KMS-11 (cell line): Measurements from ENCODE around the gene DTNB.

Source experiments
- H2AFZ ChIP-seq: fragments of 200-600 bp; sonication (generic); 2 replicates; pipeline ENCODE4 v1.6.1; 2016; ENCODE audit warnings: antibody characterized with exemption, mixed run types, low read depth
- H3K27ac ChIP-seq: fragments of 200-600 bp; sonication (generic); 2 replicates; pipeline ENCODE4 v1.6.1; 2016; ENCODE audit warnings: mild to moderate bottlenecking, mixed run types
- H3K27me3 ChIP-seq: fragments of 200-600 bp; sonication (generic); 2 replicates; pipeline ENCODE4 v1.6.1; 2017; ENCODE audit warnings: mild to moderate bottlenecking, low read depth, mixed run types, moderate library complexity; ENCODE audit not compliant: insufficient read depth
- H3K36me3 ChIP-seq: fragments of 200-600 bp; sonication (generic); 2 replicates; pipeline ENCODE4 v1.6.1; 2017; ENCODE audit warnings: mild to moderate bottlenecking, mixed run types; ENCODE audit not compliant: insufficient read depth
- H3K4me1 ChIP-seq: fragments of 200-600 bp; sonication (generic); 2 replicates; pipeline ENCODE4 v1.6.1; 2016; ENCODE audit warnings: mild to moderate bottlenecking, low read depth, mixed run types; ENCODE audit not compliant: poor library complexity, severe bottlenecking
- H3K4me2 ChIP-seq: fragments of 200-600 bp; sonication (generic); 2 replicates; pipeline ENCODE4 v1.7.0; 2016; ENCODE audit warnings: mild to moderate bottlenecking, mixed run types
- H3K4me3 ChIP-seq: fragments of 200-600 bp; sonication (generic); IDR thresholded peaks from 2 replicates; pipeline ENCODE4 v1.6.1; 2017; ENCODE audit warnings: low read depth, low read length, mixed read lengths; ENCODE audit not compliant: insufficient read depth
- H3K79me2 ChIP-seq: fragments of 200-600 bp; sonication (generic); 2 replicates; pipeline ENCODE4 v1.6.1; 2016; ENCODE audit warnings: low read depth, mixed run types; ENCODE audit not compliant: insufficient read depth
- H3K9ac ChIP-seq: fragments of 200-600 bp; sonication (generic); 2 replicates; pipeline ENCODE4 v1.6.1; 2016; ENCODE audit warnings: mild to moderate bottlenecking, mixed run types
- H4K20me1 ChIP-seq: fragments of 200-600 bp; sonication (generic); 2 replicates; pipeline ENCODE4 v1.6.1; 2016; ENCODE audit warnings: mild to moderate bottlenecking, mixed run types; ENCODE audit not compliant: insufficient read depth
- TF ChIP-seq, protein P1 (sequence below): fragments of 200-600 bp; sonication (generic); conservative IDR thresholded peaks from 2 replicates; pipeline ENCODE4 v1.6.1; 2017; ENCODE audit warnings: low read depth, mild to moderate bottlenecking, antibody characterized with exemption, low read length, moderate library complexity, mixed read lengths

The DTNB gene

DNA sequence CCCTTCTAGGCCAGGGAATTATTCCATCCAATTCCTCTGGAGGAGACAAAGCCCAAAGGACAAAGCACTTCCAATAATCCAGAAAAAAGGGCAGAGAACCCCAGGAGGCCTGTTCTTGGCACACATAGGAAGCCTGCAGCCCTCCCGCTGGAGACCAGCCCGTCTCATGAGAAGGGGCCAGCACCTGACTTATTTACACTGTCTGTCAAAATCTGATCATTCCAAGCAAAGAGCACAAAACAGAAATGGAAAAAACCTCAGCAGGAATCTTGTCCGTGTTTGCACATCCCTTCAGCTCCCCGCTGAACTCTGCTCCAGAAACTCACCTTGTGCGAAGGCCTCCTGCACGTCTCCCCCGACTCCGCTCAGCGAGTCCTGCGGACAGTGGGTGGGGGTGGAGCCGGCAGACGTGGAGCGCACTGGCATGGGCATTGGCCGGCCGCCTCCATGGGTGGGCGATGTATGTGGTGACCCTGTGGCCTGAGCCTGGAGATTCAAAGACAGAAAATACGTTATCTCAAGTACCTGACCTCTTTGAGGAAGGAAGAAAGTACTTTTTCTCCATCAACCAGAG lies 285.4 kb downstream of the DTNB start:
- no peak overlapping the region for H3K4me3 ChIP-seq
- TF ChIP-seq, protein P1, sequence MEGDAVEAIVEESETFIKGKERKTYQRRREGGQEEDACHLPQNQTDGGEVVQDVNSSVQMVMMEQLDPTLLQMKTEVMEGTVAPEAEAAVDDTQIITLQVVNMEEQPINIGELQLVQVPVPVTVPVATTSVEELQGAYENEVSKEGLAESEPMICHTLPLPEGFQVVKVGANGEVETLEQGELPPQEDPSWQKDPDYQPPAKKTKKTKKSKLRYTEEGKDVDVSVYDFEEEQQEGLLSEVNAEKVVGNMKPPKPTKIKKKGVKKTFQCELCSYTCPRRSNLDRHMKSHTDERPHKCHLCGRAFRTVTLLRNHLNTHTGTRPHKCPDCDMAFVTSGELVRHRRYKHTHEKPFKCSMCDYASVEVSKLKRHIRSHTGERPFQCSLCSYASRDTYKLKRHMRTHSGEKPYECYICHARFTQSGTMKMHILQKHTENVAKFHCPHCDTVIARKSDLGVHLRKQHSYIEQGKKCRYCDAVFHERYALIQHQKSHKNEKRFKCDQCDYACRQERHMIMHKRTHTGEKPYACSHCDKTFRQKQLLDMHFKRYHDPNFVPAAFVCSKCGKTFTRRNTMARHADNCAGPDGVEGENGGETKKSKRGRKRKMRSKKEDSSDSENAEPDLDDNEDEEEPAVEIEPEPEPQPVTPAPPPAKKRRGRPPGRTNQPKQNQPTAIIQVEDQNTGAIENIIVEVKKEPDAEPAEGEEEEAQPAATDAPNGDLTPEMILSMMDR = no peak
- H3K36me3 ChIP-seq = no peaks in the 10 kb centered on the region
- no peaks in the 10 kb centered on the region for H3K79me2 ChIP-seq
- no peaks in the 10 kb centered on the region for H3K4me1 ChIP-seq
- no peak overlapping the region for H3K9ac ChIP-seq
- H3K27me3 ChIP-seq = no peaks in the 10 kb centered on the region
- no peaks in the 10 kb centered on the region for H4K20me1 ChIP-seq
- H2AFZ ChIP-seq = no peak overlapping the region
- no peak overlapping the region for H3K27ac ChIP-seq
- no peak overlapping the region for H3K4me2 ChIP-seq

DNA sequence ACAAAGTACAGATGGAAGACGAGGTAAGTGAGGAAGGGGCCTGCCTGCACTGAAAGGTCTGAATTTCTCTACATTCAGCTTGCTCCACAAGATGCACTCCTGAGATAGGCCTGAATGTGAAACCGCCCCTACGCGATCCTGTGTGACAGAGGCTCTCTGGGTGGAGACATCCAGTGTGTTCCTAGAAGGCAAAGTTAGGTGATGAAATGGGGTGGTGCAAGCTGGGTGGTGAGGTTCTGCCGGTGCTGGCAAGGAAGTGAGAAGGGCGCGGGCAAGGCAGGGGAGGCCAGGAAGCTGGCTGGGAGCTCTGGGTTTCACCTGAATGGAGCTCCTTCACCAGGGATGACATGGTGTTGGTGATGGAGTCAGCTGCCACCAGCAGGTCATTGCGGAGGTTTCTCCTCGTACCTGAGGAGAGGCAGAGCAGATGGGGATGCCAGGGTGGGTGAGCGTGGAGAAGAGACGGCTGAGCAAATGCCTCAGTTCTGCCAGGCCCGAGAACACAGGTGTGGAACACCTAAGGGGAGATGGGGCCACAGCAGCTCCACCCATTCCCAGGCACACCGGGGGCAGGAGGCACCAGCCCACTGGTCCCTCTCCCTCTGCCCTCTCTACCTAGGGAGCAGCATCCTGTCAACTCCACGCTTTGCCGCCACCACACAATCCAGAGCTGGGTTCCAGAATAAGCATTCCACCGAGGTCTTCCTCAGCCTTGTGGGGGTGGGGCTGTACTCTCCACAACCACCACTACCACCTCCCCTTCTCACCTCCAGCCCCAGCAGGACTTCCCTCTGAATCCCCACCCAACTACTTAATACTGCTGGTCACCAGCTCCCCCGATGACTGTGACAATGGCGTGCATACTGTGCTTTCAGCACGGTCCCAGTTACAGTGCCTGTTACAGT lies 286.2 kb downstream of the DTNB start:
- Histone ChIP-seq H3K4me1 (no peaks in the 10 kb centered on the region), H3K27me3 (no peaks in the 10 kb centered on the region)

DNA sequence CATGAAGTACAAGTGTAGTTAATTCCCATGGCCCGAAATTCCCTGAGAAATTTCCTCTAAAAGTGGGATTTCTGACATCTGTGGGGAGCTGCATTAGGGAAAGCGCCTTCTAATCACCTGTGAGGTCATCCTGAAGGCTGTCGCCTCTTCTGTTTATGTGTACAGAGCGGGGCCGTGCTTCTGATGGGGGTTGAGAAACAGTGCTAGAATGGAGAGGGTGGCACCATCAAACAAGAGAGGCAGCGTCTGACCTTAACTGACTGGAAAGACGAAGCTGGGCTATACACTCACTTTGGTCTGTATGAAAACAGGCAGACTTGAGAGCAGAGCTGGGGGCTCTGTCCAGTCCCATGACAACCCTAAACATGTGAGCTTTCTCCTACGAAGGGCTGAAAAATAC lies 287.5 kb downstream of the DTNB start:
- Histone ChIP-seq H4K20me1 (no peaks in the 10 kb centered on the region), H3K27ac (no peak overlapping the region), H3K4me3 (no peak overlapping the region), H3K4me1 (no peaks in the 10 kb centered on the region), H3K9ac (no peak overlapping the region), H3K36me3 (no peaks in the 10 kb centered on the region), H3K27me3 (no peaks in the 10 kb centered on the region), H2AFZ (no peak overlapping the region), H3K4me2 (no peak overlapping the region), H3K79me2 (no peaks in the 10 kb centered on the region)
- TF ChIP-seq, protein P1 = no peak

More for the DNA sequence above, 286.2 kb downstream of the DTNB start:
- H3K4me2 ChIP-seq = no peak overlapping the region
- H3K79me2 ChIP-seq = no peaks in the 10 kb centered on the region
- no peak overlapping the region for H3K4me3 ChIP-seq
- TF ChIP-seq, protein P1 = no peak
- no peaks in the 10 kb centered on the region for H3K36me3 ChIP-seq
- H3K9ac ChIP-seq = no peak overlapping the region
- no peak overlapping the region for H3K27ac ChIP-seq
- H2AFZ ChIP-seq = no peak overlapping the region
- no peaks in the 10 kb centered on the region for H4K20me1 ChIP-seq

DNA sequence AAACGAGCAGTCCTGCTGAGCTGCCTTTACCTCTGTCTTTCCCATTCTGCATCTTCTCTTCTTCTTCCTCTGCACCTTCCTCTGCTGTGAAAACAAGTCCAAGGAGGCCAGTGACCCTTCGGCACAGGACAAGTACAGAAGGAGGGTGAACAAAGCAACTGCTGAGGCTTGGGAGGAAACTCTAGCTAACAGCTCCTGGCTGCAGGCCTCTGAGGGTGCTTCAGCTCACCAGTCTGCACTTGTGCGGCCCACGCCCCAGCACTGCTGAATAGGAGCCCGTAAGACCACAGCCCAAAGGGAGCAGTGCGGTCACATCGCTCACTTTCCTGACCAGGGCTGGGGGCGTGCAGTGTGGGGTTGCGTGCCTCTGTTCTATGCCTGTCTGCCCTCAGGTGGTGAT lies 289.6 kb downstream of the DTNB start:
- Histone ChIP-seq H3K4me3 (no peak overlapping the region), H3K4me1 (no peaks in the 10 kb centered on the region), H3K27me3 (no peaks in the 10 kb centered on the region), H4K20me1 (no peaks in the 10 kb centered on the region), H3K27ac (no peak overlapping the region), H3K79me2 (no peaks in the 10 kb centered on the region), H2AFZ (no peak overlapping the region), H3K36me3 (no peaks in the 10 kb centered on the region), H3K4me2 (no peak overlapping the region), H3K9ac (no peak overlapping the region)
- TF ChIP-seq, protein P1 = no peak
